HG03108 (cell line): ENCODE results near the gene TLR10.
A peak's percentile ranks its signal among the peaks of the same experiment; 100 is the strongest.
"Not testable (repeated sequence)": the region's sequence is repeated elsewhere in the genome, so short reads cannot be mapped to it uniquely, and the experiment has no call there.

Source experiments
- ATAC-seq: cut with Tn5 transposase; IDR thresholded peaks from one replicate; pipeline ENCODE4 v1.9.1; 2021; ENCODE audit warnings: moderate library complexity; ENCODE audit not compliant: unreplicated experiment

The TLR10 gene

DNA sequence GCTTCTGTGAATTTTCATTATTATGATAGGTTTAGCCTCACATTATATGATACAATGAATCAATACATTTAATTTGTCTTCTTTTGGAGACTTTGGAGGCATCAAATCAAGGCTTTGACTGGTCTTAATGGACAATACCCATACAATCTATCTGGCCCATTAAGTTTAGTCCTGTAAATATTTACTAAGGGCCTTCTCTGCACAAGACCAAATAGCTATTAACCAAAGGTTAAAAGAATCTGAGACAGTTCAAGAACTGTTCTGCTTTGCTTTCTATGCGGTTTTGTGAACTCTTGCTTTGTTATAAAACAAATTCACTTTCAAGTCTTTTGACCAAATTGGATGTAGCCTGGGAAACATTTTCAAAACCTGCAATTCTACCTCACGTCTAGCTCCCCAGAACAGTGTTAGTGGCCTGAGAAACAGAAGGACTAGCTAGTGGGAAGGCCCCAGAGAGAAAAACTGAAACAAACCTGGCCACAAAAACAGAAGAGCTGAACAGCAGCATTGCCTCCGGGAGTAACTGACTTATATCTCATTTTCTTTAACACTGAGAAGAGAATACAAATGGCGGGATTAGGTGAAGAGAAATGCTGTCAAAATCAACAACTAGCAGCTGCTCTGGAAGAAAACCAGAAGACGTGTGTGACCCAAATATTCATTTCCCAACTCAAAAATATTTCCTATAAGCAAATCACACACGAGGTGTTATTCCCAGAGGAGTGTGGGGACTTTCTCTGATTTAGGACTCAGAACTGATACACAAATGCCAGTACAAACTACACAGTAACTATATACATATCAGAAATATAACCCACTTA, 21.3 kb upstream of the TLR10 start:
- peak; percentile 50 for ATAC-seq

DNA sequence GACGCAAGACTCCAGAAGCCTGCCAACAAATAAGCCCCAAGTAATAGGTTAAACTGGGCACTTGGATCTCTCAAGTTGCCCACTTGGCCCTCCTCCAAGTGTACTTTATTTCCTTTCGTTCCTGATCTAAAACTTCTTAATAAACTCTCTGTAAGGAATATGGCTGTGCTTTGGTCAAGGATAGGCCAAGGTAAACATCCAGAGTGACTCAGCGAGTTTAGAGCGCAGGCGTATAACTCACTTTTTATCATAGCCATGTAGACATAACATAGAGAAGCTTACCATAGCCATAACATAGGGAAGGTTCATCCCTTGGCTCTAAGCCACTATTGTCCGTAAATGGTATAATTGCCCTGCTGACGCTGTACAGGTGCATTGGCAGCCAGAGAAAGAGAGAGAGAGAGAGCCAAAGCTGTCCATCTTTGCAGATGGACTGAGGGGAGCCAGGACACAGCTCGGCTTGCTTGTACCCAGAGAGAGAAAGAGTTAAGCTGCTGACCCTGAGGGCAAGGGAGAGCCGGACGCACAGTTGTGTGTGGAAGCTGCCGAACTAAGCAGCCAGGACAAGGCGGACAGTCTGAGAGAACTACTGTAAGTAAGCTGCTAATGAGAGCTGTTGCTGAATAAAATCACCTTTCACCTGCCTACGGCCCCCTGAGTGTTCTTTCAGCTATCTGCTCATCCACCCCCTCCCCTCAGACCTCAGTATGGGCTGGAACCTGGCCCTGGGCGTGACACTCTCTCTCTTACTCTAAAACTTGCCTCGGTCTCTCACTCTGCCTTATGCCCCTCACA, 20.0 kb upstream of the TLR10 start:
- ATAC-seq = no peak

DNA sequence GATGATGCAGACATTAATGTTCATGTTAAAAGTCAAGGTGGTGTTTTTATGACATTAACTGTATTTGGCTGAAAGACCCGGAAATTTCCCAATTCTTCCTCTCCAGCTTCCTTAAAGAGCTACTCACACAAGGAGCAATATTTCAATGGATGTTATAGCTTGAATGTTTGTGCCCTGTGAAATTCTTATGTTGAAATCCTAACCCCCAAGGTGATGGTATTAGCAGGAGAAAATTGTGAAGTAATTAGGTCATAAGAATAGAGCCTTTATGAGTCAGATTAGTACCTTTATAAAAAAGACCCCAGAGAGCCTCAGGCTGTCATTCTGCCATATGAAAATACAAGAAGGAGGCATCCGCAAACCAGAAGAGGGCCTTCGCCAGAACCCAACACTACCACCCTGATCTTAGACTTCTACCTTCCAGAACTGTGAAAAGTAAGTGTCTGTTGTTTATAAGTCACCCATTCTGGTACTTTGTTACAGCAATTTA, 18.2 kb upstream of the TLR10 start:
- ATAC-seq = no peak

DNA sequence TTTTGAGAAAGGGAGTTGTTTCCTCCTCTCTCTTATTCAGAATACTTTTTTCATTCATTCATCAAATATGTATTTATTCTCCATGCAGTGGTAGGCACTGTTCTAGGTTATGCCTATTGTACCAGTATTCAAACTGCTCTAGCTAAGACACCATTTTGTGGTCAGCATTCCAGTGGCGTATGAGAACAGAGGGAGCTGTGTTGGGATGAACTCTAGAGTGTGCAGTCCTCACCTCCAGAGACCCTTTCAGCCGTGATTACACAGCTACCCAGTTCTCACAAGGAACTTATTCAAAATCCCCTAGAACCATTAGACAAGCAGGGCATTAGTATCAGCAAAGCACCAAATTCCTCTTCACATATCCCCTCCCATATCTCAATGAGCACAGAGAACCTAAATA, 17.6 kb upstream of the TLR10 start:
- no peak for ATAC-seq

DNA sequence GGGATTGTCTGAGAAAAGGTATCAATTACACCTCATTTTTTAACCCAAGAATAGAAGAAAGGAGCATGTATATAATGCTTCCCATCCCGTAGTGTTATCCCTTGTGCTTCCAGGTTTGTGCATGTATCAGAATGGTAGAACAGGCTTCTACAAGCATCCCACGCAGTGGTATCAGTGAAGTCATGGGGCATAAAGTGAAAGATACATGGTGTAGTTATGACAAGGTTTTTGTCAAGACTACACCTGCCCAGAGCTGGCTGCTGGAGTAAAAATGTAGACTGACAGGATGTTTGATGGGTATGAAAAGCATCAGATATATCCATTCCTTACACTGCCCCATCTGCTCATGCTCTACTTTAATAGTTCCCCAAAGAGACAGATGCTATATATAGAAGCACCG, 12.3 kb upstream of the TLR10 start:
- ATAC-seq = no peak

DNA sequence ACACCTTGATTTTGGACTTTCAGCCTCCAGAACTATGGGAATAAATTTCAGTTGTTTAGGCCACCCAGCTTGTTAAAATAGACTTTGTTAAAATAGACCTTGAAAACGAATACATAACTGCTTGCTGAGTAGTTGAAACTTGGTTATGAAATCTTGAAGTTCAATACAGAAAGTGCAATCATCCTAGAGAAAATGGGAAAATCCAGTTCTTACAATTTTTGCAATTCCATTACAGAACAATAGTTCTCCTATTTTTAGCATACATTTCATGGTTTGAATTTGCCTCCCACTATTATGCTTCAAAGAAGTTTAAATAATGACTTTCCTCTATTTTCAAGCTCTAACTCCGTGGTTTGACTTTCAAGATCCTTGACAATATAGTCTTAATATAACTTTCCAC, 11.3 kb upstream of the TLR10 start:
- no peak for ATAC-seq

DNA sequence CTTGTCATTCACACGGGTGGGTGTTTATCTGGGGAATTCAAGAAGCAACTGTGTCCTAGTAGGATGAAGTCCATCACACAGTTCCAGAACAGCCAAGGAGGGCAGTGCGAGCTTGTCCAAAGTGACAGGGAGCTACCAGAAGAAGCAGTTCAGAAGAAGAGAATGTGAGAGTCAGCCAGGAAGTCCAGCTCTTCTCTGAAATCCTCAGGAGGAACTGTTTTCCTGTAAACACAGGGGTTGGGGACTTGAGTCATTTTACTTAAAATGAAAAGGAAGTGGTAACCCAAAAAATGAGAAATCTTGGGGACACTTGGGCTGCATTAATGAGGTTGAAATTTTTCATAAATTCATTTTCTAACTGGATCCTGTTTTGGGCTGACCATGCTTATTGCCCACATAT, 8.2 kb upstream of the TLR10 start:
- ATAC-seq = no peak

DNA sequence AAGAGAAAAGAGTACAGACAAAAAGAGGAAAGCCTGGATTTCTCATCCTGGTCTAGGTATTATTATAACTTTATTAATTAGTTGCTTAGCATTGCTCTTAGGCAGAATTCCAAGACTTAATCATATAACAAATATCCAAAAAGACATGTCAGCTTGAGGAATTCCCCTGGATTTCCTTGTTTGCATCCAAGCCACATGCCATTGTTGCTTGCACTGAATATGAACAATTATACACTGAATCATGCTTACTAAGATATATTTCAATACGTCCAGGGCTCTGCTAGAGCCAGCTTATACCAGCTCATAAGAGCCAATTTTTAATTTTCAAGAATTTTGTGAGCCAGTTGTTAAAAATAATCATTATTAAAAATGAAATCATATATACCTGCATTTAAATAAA, 5.5 kb upstream of the TLR10 start:
- ATAC-seq = no peak

DNA sequence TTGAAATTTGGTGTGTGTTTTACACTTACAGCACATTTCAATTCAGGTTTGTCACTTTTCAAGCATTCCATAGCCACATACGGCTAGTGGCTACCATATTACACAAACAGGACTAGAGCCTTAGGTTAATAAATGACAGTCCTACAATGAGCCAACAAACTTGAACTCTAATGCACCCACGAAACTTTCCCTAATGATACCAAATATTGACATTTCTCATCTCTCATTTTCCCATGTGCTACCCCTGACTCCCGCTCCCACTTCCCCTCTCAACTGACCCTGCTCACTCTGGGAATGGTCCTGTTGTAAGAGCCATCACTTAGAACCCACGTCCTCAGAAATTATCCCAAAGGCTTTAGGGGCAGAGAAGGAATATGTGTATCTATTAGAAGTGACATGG, 4.9 kb upstream of the TLR10 start:
- no peak for ATAC-seq

DNA sequence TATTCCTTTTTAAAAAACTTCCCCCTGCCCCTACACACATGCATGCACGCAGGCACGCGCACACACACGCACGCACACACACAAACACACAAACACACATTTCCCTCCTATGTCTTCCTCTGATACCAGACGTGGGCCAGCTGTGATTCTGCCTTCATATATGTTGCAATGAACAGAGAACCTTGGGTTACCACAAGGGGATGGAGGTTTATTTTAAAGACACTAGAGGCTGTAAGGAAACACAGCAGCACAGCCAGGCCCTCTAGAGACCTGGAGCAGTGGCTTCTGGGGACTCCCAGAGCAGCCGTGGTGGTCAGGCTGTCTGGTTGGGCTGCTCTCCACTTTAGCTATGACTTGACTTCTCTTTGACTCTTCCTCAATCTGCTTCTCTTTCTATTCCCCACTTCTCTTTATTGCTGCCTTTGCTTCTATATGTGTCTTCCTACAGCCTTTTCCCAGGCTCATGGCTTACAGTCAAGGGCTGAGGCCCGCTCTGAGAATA, 3.2 kb upstream of the TLR10 start:
- ATAC-seq = peak; percentile 38

DNA sequence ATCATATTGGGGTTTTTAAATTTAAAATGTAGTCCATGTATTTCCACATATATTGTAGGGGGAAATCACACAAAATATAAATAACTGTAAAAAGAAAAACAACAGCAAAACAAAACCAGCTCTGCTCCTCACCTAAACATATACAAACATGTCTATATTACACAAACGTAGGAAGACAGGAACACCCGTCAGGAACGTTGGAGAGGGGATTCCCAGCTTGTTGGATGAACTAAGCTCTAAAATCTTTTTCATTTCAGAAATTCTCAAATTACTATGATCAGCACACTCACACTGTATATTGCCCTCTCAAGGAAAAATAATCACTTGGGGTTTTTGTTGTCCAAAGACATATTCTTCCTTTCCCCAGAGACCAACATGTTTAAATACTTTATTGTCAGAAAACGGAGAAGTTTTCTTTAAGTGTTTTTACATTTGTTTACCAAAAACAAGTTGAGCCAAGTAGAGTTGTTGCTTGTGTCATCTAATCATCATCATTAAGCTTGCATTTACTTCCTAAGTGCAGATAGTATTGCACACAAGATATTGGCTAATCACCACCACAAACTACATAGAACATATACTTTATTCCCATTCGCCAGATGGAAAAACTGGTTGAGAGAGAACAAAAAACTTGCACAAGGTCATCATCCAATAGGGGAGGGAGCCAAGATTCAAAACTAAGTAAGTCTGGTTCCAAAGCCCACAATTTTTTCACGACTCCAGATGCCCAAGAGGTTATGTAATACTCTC, 2.4 kb upstream of the TLR10 start:
- ATAC-seq = no peak

DNA sequence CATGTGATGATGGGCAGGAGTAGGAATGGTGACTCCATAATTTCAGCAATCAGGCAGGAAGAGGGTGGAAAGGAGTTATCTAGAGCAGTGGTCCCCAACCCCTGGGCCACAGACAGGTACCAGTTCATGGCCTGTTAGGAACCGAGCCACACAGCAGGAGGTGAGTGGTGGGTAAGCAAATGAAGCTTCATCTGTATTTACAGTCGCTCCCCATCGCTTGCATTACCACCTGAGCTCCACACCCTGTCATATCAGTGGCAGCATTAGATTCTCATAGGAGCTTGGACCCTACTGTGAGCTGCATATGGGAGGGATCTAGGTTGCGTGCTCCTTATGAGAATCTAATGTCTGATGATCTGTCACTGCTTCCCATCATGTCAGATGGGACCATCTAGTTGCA, 1.4 kb upstream of the TLR10 start:
- ATAC-seq = no peak

DNA sequence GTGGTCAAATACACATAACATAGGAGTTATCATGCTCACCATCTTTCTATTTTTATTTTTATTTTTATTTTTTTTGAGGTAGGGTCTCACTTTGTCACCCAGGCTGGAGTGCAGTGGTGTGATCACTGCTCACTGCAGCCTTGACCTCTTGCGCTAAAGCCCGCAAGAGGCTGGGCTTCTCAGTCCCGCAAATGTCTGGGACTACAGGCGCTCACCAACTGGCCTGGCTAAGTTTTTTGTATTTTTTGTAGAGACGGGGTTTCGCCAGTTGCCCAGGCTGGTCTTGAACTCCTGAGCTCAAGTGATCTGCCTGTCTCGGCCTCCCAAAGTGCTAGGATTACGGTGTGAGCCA, 295 bp upstream of the TLR10 start:
- ATAC-seq = no peak

DNA sequence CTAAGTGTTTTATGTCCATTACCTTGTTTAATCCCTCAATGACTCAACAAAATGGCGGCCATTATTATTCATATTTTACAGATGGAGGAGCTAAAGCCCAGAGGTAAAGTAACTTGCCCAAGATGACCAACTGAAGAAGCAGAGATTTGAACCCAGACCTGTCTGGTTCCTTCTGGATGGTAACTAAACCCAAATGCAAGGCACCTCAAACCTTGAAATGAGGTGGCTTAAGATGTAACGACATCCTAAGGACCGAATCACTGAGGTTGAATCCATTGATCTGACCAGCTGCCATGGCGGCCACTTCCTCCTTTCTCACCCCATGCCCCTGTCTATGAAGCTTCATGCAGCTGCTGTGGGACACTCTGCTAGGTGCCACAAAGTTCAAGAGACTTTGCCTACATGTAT, 932 bp downstream of the TLR10 start:
- ATAC-seq = no peak

DNA sequence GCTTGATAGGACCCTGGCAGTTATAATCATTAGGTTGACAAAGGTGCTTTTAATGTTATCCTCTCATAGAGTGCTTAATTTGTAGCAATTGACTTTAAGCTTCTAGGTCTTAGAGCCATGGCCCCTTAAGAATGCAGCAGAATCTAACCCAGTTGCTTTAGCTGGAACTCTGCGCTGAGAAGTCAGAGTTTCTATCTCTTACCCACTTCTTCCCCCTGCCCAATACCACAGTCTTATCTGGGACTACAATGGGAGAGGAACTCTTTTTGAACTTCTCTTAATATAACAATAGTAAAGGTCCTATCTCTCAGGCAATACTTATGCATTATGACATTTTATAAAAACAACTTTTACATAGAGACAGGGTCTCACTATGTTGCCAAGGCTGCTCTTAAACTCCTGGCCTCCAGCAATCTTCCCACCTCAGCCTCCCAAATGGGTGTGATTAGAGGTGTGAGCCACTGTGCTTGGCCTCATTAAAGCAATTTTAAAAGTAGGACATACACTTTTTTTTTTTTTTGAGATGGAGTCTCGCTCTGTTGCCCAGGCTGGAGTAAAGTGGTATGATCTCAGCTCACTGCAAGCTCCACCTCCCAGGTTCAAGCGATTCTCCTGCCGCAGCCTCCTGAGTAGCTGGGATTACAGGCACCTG, 1.8 kb downstream of the TLR10 start:
- ATAC-seq = no peak

DNA sequence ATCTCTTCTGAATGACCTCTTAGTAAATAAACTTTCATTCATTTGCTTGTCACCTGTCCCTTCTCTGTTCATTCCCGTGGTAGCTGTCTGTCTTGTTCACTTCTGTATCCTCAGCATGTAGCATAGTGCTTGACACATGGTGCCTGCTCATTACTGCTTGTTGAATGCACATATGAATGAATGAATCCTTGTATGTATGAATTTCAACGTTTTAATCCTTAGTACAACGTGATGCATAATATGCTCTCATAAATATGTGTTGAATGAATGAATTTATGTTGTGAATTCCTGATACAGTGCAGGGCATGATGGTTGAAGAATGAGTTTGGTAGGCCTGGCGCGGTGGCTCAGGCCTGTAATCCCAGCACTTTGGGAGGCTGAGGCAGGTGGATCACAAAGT, 3.0 kb downstream of the TLR10 start:
- no peak for ATAC-seq

DNA sequence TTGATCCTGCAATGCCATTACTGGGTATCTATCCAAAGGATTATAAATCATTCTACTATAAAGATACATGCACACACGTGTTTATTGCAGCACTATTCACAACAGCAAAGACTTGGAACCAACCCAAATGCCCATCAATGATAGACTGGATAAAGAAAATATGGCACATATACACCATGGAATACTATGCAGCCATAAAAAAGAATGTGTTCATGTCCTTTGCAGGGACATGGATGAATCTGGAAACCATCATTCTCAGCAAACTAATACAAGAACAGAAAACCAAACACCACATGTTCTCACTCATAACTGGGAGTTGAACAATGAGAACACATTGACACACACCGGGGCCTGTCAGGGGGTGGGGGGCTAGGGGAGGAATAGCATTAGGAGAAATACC, 4.9 kb downstream of the TLR10 start:
- not testable (repeated sequence) for ATAC-seq

DNA sequence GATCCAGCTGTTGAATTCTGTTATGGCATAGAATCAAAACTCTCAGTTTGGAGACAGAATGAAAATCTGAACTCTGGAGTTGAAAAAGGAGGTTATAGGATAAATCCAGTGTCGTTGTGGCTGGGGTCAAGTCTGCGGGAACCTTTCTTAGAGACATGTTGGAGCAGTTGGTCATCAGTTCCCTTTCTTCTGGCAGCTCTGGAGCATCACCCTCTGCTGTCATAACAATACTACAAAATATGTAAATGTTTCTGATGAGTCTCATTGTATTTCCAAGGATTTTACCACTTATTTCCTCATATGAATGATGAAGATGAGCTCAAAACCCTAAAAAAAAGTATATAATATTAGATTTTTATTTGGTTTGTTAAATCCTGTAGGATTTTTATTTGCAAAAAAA, 7.5 kb downstream of the TLR10 start:
- no peak for ATAC-seq

DNA sequence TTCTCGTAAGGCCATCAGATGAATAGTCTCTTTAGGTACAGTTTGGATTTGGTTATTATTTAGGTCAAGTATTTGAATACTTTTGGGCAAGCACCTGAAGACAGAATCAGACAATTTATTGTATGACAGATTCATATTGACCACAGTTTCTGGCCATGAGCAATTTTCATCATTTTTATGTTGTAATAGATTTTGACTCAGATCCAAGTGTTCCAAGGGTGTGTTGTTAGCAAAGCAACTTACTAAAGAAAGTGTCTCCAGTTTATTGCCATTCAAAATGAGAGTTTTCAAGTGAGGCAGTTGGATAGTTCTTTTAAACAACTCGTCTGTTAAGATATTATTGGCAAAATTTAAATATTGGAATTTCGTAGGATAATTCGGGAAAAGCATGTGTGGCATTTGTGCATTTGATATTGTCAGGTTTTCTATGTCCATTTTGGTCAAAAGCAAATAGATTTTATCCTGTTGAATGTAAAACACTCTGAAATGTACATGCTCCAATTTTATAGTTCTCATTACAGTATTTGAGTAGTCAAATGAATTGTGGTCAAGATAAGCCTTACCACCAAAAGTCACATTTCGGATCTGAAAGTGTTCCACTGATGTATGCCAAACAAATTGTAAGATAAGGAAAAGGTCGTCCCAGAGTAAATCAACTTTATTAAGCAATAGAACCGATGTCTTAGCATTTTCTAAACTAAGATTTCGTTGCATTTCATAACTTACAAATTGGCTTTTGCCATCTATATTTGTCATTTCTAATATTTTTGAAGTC, 8.4 kb downstream of the TLR10 start:
- no peak for ATAC-seq

DNA sequence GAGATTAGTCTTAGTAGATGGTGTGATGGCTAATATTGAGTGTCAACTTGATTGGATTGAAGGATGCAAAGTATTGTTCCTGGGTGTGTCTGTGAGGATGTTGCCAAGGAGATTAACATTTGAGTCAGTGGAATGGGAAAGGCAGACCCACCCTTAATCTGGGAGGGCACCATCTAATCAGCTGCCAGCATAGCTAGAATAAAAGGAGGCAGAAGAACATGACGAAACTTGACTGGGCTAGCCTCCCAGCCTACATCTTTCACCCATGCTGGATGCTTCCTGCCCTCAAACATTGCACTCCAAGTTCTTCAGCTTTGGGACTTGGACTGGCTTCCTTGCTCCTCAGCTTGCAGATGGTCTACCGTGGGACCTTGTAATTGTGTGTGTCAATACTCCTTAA, 12.5 kb downstream of the TLR10 start:
- not testable (repeated sequence) for ATAC-seq
